HG02642 (cell line): ENCODE measurements around the gene GTF3C1.

Source experiments
- ATAC-seq: cut with Tn5 transposase; IDR thresholded peaks from one replicate; pipeline ENCODE4 v1.9.1; 2021; ENCODE audit warnings: mild to moderate bottlenecking; ENCODE audit not compliant: unreplicated experiment, poor library complexity

GTF3C1 gene

DNA sequence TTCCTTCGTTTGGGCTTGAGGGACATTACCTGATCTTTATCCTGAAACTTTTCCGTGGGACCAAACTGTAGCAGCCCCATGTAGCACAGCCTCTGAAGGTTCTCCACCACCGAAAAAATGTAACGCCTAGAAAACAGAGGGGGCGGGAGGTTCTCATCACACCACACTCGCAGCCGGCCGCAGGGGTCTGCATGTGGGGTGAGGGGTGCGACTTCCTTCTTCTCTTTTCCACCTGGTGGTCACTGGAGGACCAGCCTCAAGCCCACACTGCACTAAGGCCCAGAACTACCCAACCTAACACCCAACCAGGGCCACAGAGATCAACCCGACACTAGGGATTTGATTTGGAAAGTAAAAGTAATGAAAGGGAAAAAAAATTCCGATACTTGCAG lies 57.1 kb downstream of the GTF3C1 start:
- no peak for ATAC-seq

DNA sequence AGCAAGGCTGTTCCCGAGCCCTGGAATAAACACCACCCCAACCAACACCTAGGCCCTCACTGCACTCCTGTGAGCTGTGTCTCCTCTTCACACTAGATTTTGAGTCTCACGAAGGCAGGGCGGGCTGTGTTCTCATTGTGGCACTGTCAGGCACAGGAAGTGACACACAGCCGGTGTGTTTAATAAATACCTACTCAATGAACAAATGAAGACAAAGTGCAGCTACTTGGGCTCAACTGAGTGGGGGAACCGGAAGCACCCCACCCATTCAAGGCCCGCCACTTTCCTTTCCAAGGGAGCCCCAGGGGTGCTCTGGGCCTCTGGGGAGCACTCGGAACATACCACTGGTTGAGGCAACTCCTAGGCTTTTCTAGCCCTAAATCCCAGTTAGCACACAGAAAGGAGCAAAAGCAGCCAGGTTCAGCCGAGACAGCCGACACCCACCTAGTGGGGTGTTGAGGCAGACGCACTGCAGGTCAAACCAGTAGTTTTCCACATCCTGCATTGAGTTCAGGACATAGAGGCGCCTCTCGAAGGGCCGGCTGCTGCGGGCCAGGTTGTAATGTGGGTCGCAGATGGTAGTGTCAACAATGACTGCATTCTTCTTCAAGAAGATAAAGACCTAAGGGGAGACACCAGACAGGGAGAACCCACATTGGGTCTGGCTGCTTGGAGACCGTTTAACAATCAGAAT lies 57.7 kb downstream of the GTF3C1 start:
- no peak for ATAC-seq

DNA sequence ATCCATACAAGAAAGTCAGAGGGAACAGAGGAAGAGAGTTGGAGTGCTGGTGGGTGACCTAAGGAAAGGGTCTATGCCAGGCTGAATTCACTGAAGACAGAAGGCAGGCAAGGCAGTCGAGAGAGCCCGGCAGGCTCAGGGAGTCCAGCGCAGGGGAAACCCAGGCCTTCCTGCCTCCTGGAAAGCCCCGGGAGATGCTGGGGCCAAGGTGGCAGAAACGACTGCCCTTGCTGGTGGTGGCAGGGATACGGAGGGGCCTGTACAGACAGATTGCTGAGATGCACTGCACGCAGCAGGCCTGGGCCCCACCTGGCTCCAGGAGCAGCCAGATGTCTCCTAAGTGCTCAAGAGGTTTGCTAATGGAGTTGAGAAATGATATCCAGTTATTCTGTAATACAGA lies 59.8 kb downstream of the GTF3C1 start:
- no peak for ATAC-seq

DNA sequence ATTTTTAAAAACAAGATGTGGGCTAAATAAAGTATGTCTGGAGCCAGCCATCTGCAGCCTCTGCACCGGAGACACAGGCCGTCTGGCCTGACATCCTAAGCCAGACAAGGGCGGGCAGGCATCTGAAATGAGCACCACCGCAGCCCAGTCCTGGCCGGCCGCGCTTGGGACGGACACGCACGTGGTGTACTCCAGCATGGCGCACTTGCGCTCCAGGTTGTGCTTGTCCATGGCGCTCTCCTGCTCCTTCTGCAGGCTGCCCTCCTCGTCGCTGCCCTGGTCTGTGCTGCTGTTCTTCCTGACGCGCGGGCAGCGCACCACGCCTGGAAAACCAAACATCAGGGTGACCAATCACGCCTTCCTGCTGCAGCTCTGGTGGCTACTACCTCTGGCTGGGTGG lies 60.3 kb downstream of the GTF3C1 start:
- ATAC-seq = no peak

DNA sequence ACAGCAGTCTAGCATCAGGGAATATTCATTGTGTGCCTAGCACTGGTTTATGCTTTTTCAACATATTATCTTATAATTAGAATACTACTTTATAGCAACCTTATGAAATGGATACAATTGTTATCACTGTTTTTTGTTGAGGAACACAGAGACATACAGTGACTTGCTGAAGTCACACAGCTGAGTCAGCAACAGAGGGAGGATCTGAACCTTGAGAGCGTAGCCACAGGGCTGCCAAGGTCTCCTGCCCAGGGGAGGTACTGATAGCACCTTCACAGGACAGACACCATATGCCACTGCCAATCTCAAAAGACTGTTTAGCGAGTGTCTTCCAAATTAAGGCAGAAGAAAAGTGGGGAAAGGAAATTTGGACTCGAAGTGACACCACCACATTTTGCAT lies 63.0 kb downstream of the GTF3C1 start:
- no peak for ATAC-seq

DNA sequence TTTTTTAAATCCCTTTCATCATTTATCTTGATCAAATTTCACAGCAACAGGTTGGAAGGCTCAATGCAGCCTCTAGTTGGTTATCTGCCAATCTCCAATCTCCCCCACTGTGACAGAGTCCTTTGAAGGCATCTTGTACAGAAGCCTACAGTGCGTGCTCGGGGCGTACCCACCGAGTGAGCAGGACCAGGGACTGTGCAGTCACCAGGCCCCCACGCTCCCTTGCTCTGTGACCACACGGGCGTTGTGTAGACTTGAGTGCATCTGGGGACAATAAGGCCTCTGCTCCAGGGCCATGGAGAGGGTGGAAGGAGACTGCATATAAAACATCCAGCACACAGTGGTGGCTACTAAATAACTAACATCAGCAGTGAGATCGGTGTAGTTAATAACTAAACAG lies 63.4 kb downstream of the GTF3C1 start:
- ATAC-seq = no peak

DNA sequence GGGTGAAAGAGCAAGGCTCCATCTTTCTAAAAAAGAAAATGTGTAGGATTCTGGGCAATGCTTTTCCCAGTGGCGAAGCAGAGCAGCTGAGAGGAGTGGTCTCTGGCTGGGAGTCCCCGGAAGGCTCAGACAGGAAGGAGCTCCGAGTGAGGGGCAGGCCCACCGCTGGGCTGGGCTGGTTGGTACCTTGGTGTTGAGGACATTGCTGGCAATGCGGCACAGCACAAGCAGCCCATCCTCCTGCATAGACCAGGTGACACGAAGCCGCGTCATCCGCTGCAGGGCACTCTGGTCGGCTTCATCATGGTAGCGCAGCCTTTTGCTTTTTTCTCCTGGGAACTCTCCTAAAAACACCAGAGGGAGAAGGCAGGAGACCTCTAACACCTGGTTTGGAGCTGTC lies 63.9 kb downstream of the GTF3C1 start:
- ATAC-seq = no peak

DNA sequence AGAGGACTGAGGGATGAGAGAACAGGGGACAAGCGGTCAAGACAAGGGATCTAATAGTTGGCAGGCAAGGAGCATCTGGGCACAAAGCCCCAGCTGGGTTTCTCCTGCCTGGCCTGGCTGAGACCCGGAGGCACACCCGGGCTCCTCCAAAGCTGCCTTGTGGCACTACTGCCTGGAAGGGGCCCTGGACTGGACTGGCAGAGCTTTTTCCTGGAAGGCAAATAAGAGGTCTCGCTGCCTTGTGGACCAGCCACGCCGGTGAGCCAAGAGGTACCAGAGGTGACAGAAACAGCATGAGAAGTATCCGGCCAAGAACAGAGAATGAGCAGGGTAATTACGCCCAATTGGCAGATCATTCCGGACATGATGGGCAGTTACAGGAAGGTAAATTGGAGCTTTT lies 64.6 kb downstream of the GTF3C1 start:
- no peak for ATAC-seq

DNA sequence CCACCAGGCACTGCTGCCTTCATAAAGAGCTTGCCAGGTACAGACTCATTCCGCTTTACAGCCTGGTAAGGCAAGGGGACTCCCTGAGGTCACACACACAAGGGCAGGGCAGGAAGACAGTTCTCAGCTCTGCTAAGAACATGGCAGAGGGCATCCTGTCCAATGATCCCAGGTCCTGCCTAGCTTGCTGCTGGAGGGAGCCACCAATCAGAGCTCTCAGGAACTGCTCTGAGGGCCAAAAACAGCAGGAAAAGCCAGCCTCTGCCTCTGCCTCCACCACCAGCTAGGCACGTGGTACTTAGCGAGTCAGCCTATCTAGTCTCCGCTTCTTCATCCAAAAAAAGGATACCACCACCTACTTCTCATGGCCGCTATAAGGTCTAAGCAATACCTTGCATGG lies 66.1 kb downstream of the GTF3C1 start:
- ATAC-seq = no peak

DNA sequence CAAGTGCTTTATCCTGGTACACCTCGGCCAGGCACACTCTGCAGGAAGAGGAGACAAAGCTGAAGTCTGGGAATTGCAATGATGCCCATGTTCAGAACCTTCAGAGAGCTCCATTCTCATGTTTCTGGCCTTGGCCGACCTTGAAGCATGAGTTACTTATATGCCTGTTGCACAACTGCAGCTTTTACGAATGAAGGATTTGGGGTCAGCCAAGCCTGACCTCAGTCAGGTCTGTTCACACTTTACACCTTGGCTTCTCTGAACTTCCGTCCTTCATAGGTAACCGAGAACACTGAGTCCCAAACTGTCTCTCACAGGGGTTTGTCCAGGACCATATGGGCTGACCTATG lies 66.7 kb downstream of the GTF3C1 start:
- ATAC-seq = no peak

DNA sequence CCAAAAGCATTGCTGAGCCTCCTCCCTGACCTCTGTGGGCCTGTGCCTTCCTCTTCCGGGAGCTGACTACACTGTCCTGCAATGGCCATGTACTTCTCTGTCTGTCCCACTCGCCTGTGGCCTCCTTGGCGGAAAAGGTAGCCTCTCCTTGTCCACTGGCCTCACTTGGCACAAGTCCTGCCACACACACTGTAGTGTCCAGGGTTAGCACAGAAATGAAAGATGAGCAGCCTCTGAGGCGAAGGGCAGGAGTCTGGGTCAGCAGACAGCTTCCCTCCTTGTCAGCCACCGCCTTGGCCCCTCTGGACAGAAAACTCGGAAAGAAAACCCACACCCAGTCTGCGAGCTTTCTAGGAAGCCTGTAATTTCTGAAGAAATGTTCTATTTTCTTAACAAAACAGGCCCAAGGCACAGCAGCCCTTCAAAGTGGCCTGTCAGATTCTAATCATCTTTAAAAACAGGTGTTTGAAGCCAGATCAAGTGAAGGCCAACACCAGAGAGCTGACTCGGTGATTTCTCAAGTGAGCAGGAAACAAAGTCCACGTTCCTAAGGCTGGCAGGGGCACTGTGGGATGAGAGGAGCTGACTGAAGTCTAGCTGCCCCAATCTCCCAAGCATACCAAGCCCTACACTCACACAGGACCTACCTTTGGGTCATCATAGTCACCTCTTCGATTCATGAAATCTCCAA lies 67.2 kb downstream of the GTF3C1 start:
- ATAC-seq = no peak

DNA sequence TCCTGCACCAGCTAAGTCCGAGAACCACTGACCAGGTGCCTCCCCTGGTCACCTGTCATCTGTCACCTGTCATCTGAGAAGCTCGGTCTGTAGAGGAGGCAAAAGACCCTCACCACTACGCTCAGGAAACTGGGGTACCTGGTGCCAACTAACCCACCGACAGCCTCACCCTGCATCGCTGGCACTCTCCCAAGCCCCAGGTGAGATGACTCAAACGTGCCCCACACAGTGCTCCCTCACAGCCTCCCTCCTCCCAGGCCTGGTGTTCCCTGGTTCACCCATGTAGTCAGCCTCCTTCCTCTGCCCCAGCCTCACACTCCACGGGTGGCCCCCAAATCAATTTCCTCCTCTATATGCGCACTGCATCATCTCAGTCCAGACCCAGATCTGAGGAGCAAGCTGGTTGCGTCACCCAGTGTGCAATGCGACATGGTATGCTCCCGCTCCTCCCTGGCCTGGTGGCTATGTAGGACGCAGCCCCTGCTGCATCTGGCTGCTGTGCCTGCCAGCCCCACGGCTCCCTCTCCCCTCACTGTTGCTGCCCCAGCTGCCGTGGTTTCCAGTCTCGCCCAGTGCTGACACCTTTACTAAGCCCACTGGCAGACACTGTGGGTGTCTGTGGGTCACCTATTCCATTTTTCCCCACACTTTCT lies 68.3 kb downstream of the GTF3C1 start:
- no peak for ATAC-seq

DNA sequence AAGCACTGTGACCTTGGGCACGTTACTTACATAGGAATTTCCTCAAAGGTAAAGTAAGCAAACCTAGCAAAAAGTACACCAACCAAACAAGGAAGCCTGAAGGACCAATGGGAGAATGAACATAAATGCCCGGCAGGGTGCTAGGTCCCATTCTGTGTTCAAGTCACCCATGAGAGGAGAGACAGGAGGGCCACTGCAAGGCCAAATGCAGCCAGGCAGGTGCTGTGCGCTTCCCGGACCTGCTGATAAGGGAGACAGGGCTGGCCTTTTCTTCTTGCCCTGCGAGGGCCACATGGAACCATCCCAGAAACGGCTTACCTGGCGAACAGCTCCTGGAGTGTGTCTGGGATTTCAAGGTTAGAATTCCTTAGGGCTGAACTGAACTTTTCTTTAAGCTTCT lies 69.0 kb downstream of the GTF3C1 start:
- no peak for ATAC-seq

DNA sequence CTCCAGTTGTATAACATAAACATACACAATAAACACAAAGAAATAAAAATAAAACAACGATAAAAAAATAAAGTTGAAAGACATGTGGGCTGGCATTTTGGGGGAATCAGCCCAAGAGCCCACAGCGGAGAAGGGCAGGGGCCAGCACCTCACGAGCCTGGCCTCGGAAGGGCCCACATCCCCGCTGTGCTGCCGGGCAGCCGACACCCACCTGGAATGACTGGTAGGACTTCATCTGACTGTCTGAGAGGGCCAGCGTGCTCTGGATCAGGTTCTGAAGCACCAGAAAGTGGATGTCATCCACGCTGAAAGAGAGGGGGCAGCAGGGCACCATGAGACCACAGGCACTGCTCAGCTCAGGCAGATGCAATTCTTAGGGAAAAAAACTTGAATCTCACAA lies 73.5 kb downstream of the GTF3C1 start:
- no peak for ATAC-seq

DNA sequence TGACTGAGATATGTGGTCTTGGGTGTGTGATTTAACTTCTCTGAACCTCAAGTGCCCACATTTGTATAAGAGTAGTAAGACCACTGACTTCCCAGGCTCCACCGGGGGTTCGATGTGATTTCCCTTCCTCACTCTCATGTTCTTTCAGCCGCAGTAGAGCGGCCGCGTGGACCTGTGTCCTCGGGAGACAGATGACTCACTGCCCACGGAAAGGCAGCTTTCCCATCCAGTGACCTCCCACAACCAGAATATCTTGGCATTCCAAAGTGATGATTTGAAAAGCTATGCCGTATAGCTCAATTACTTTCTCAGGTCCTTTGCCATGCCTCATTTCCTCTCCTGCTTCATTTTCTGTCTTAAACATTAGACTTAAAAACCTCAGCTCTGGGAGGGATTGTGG lies 74.2 kb downstream of the GTF3C1 start:
- no peak for ATAC-seq

DNA sequence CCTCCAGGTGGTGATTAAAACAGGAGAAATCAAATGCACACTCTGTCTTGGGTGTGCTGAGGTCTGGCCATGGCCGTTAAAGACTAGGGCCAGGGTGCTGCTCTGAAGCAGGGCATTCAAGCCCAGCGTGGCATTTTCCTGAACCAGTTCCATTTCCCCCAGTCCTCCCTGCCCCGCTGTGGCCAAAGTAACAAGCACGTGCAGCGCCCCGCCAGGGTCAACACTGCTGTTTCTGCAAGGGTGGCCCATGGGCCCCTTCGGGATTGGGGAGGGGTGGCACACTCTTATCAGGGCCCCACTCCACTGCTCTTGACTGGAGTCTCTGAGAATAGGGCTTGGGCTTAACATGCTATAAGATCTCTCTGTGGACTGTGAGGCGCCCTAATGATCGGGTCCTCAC lies 74.8 kb downstream of the GTF3C1 start:
- ATAC-seq = no peak

DNA sequence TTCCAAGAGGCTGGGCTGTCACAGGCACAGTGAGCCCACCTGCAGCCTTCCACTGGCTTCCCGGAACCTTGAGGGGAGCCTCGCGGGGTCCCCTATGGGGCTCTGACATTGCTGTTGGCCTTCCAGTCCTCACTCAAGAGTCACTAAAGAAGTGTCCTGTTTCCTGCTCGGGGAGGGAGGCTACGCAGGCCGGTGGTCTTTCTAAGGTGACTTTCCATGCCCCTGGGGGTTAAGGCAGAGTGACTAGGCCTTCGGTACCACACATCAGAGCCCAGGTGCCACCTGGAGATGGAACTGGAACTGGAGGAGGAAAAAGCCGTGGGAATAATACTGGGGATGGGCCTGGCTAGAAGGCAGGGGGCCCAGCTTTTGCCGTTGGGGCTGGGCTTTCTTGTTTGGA lies 75.7 kb downstream of the GTF3C1 start:
- ATAC-seq = no peak

DNA sequence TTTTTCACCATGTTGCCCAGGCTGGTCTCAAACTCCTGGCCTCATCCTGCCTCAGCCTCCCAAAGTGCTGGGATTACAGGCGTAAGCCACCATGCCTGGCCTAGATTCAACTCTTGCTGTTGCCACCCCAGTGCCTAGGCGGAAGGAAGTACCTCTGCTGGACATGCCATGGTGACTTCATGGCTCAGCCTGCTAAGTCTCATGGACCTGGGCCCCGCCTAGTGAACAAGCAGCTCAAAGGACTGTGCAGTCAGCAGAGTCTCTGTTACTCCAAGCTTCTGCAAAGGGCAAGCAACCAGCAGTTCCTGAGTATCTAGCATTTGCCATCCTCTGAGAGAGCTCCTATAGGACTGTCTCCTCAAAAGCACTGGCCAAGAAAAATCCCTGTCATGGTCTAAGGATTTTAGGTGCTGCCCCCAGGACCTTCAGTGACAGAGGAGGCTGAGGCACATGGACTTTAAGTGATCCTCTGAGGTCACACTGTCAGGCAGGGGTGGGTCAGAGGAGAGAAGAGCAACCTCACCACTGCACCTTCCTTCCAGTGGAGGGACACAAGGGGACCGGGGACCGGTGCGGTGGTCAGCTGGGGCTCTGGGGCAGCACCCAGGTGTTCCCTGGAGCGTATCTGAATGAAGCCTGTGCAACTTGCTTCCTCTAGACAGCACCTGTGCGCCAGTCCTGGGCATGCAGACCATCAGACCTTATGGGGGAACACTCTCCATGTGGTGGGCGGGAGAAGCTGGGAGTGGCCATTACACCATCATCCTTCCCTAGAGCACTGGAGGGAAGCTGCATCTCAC lies 76.4 kb downstream of the GTF3C1 start:
- ATAC-seq = no peak

DNA sequence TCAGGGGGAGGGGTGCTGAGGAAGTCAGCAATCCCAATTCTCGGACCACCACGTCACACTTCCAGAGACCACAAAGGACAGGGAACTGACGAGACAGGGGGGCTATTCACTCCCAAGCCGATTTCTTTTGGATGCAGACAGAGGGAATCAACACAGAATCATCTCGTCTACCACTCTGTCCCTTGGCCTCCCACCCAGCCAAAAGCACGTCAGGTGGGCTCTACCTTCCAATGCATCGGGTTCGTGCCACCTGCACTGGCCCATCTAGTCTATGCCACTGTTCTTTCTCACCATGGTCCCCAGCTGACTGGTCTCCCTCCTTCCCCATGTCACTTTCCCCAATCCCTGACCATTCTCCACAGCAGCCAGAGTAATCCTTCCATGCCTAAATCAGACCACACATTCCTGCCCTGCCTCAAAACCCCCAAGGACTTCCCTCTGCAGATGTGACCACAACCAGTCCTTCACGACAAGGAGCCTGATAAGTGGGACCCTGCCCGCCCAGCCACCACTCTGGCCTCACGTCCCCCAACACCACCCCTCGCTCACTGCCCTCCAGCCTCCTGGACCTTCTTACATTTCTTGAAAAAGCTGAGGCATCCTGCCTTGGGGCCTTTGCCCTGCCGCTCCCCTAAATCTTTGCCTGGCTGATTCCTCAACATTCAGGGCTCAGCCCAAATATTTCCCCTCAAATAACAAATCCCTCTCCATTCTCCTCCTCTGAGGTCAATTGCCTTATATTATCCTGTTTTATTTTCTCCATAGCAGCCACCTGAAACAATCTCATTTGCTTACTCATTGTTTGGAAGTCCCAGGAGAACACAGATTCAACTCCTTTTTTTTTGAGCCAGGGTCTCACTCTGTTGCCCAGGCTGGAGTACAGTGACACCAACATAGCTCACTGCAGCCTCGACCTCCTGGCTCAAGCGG lies 77.4 kb downstream of the GTF3C1 start:
- ATAC-seq = no peak

DNA sequence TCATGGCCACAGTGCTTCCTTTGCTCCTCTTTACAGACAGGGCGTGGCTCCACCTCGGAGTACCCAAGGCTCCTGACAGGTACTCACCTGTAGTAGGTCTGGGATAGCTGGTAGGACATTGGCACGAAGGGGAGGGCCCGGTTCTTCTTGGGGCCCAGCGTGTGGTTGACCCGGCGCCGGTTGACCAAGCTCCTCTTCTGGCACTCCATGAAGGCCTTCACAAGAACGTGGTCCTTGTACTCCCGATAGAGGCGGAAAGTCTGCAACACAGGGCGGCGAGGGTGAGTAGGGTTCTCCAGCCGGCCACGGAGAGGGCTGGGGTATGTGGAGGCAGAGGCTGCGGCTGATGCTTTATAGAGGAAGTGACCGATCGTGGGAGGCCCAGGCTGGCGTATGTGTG lies 78.1 kb downstream of the GTF3C1 start:
- no peak for ATAC-seq
